Measurements from ENCODE around the gene COLEC12.

Gene COLEC12

GRCh38 chr18:432791-433190, 67.7 kb downstream of the COLEC12 start:
- Histone ChIP-seq H3K4me2 (ENCODE audit: low read depth, low read length, poor library complexity, severe bottlenecking) (no peak overlapping the region), H3F3A (ENCODE audit: low read depth) (no peaks in the 10 kb centered on the region), H3K36me3 (ENCODE audit: insufficient read depth, low read length) (no peaks in the 10 kb centered on the region), H3K79me2 (ENCODE audit: insufficient read depth, low read length) (no peaks in the 10 kb centered on the region), H3K9me3 (ENCODE audit: insufficient read depth, low read depth, low read length) (peaks cover 16% of the 10 kb centered on the region), H3K9me2 (replicated peaks; ENCODE audit: low read depth, low read length) (no peaks in the 10 kb centered on the region), H3K4me3 (ENCODE audit: low read length, poor library complexity, severe bottlenecking) (no peak overlapping the region), H2AFZ (ENCODE audit: low read length) (no peak overlapping the region), H3K9ac (ENCODE audit: low read depth, low read length, poor library complexity, severe bottlenecking) (no peak overlapping the region), H4K20me1 (ENCODE audit: insufficient read depth, low read length, poor library complexity, severe bottlenecking) (no peaks in the 10 kb centered on the region), H3K27me3 (ENCODE audit: insufficient read depth, low read length, poor library complexity, severe bottlenecking) (peaks cover 3% of the 10 kb centered on the region), H3K4me1 (ENCODE audit: insufficient read depth, low read length, poor library complexity, severe bottlenecking) (no peaks in the 10 kb centered on the region)
- TF ChIP-seq CTCF (conservative IDR thresholded peaks at IDR 0.05; ENCODE audit: low read length) (no peak), EZH2phosphoT487 (IDR thresholded peaks at IDR 0.05; ENCODE audit: borderline replicate concordance) (no peak)

- no peaks in the 10 kb centered on the region for H3K79me2 ChIP-seq (ENCODE audit: insufficient read depth, low read length)
- no peak overlapping the region for H3K4me2 ChIP-seq (ENCODE audit: low read depth, low read length, poor library complexity, severe bottlenecking)
- no peaks in the 10 kb centered on the region for H3K36me3 ChIP-seq (ENCODE audit: insufficient read depth, low read length)
- H3K9ac ChIP-seq (ENCODE audit: low read depth, low read length, poor library complexity, severe bottlenecking): no peak overlapping the region
- H3K4me3 ChIP-seq (ENCODE audit: low read length, poor library complexity, severe bottlenecking): no peak overlapping the region
- no peaks in the 10 kb centered on the region for H3K27me3 ChIP-seq (ENCODE audit: insufficient read depth, low read length, poor library complexity, severe bottlenecking)
- no peak for TF ChIP-seq CTCF (conservative IDR thresholded peaks at IDR 0.05; ENCODE audit: low read length)
- TF ChIP-seq EZH2phosphoT487 (IDR thresholded peaks at IDR 0.05; ENCODE audit: borderline replicate concordance): no peak
- H4K20me1 ChIP-seq (ENCODE audit: insufficient read depth, low read length, poor library complexity, severe bottlenecking): no peaks in the 10 kb centered on the region
- no peaks in the 10 kb centered on the region for H3K4me1 ChIP-seq (ENCODE audit: insufficient read depth, low read length, poor library complexity, severe bottlenecking)
- H2AFZ ChIP-seq (ENCODE audit: low read length): no peak overlapping the region
- H3K9me2 ChIP-seq (replicated peaks; ENCODE audit: low read depth, low read length): no peaks in the 10 kb centered on the region
- H3F3A ChIP-seq (ENCODE audit: low read depth): no peaks in the 10 kb centered on the region
- H3K9me3 ChIP-seq (ENCODE audit: insufficient read depth, low read depth, low read length): peaks cover 4% of the 10 kb centered on the region; the same call in 1 of the 2 replicates
Observed at GRCh38 chr18:429030-429429, 71.5 kb downstream of the COLEC12 start.

GRCh38 chr18:427005-427404, 73.5 kb downstream of the COLEC12 start:
- TF ChIP-seq EZH2phosphoT487 (IDR thresholded peaks at IDR 0.05; ENCODE audit: borderline replicate concordance) (no peak), CTCF (conservative IDR thresholded peaks at IDR 0.05; ENCODE audit: low read length) (no peak)
- Histone ChIP-seq H2AFZ (ENCODE audit: low read length) (no peak overlapping the region), H3K4me2 (ENCODE audit: low read depth, low read length, poor library complexity, severe bottlenecking) (no peak overlapping the region), H3K79me2 (ENCODE audit: insufficient read depth, low read length) (no peaks in the 10 kb centered on the region), H4K20me1 (ENCODE audit: insufficient read depth, low read length, poor library complexity, severe bottlenecking) (no peaks in the 10 kb centered on the region), H3K27me3 (ENCODE audit: insufficient read depth, low read length, poor library complexity, severe bottlenecking) (no peaks in the 10 kb centered on the region), H3F3A (ENCODE audit: low read depth) (no peaks in the 10 kb centered on the region), H3K9me3 (ENCODE audit: insufficient read depth, low read depth, low read length) (peaks cover 5% of the 10 kb centered on the region; the same call in 1 of the 2 replicates), H3K9ac (ENCODE audit: low read depth, low read length, poor library complexity, severe bottlenecking) (no peak overlapping the region), H3K4me3 (ENCODE audit: low read length, poor library complexity, severe bottlenecking) (no peak overlapping the region), H3K9me2 (replicated peaks; ENCODE audit: low read depth, low read length) (no peaks in the 10 kb centered on the region), H3K36me3 (ENCODE audit: insufficient read depth, low read length) (no peaks in the 10 kb centered on the region), H3K4me1 (ENCODE audit: insufficient read depth, low read length, poor library complexity, severe bottlenecking) (no peaks in the 10 kb centered on the region)
